SK-N-SH (cell line): ENCODE measurements around the gene FCMR. TPM values are rescaled to one million over a fixed set of nuclear protein-coding genes. Genes with fewer than 3 reads are reported as not detected.

Experiments
- CTCF ChIA-PET: fragments of 300-600, 350-600 bp; formaldehyde crosslinking; extraction: SDS; loops from one replicate; lab custom pipeline; 2021; lab: Yijun Ruan, JAX
- POLR2A ChIA-PET: fragments of 350-600 bp; sonication (Branson Sonifier 250); formaldehyde crosslinking; extraction: SDS; loops from one replicate; lab custom pipeline; 2020; ENCODE audit warnings: antibody characterized with exemption, inconsistent platforms; lab: Yijun Ruan, JAX
- DNase-seq: peaks from one replicate; pipeline ENCODE4 v3.0.0; 2012
- H2AFZ ChIP-seq: fragments of 200-600 bp; sonication (generic); 2 replicates; pipeline ENCODE4 v1.8.1; 2016; ENCODE audit warnings: antibody characterized with exemption, mild to moderate bottlenecking, low read depth
- H3F3A ChIP-seq: fragments of 200-600 bp; sonication (generic); replicated peaks from 2 replicates; pipeline ENCODE3; 2016; ENCODE audit warnings: antibody characterized with exemption, mild to moderate bottlenecking; ENCODE audit not compliant: insufficient read depth
- H3K27ac ChIP-seq, 2 experiments: fragments of 200-500 bp in 1 of 2; fragments of 200-600 bp in 1 of 2; sonication (Bioruptor generic) in 1 of 2; sonication (generic), shearing (Covaris generic) in 1 of 2; 2 replicates each; pipeline versions ENCODE4 v1.5.1 to v1.6.1; 2014 to 2016; ENCODE audit warnings: low read depth in 2 of 2, inconsistent platforms in 1 of 2, low read length in 1 of 2, mild to moderate bottlenecking in 1 of 2, mixed read lengths in 1 of 2
- H3K27me3 ChIP-seq: fragments of 200-600 bp; sonication (generic), shearing (Covaris generic); 2 replicates; pipeline ENCODE4 v1.6.1; 2016; ENCODE audit warnings: mixed run types; ENCODE audit not compliant: insufficient read depth
- H3K36me3 ChIP-seq, 2 experiments: fragments of 200-500 bp in 1 of 2; fragments of 200-600 bp in 1 of 2; sonication (Bioruptor generic) in 1 of 2; sonication (generic) in 1 of 2; replicated peaks in 1 of 2; 2 replicates each; pipeline versions ENCODE3 to v1.5.1; 2014 to 2016; ENCODE audit warnings: low read length in 1 of 2, mild to moderate bottlenecking in 1 of 2; ENCODE audit not compliant: insufficient read depth in 2 of 2, control insufficient read depth in 1 of 2
- H3K4me1 ChIP-seq, 2 experiments: fragments of 200-500 bp in 1 of 2; fragments of 200-600 bp in 1 of 2; sonication (Bioruptor generic) in 1 of 2; sonication (generic), shearing (Covaris generic) in 1 of 2; 2 replicates each; pipeline versions ENCODE4 v1.5.1 to v1.6.1; 2014 to 2016; ENCODE audit warnings: low read depth in 1 of 2, low read length in 1 of 2, mixed run types in 1 of 2; ENCODE audit not compliant: insufficient read depth in 2 of 2, control insufficient read depth in 1 of 2
- H3K4me2 ChIP-seq: fragments of 200-600 bp; sonication (generic), shearing (Covaris generic); 2 replicates; pipeline ENCODE4 v1.6.1; 2017; ENCODE audit warnings: mixed run types
- H3K4me3 ChIP-seq, 2 experiments: fragments of 200-500 bp in 1 of 2; fragments of 200-600 bp in 1 of 2; sonication (Bioruptor generic) in 1 of 2; sonication (generic), shearing (Covaris generic) in 1 of 2; 2 replicates each; pipeline versions ENCODE4 v1.5.1 to v1.8.1; 2014 to 2016; ENCODE audit warnings: low read depth in 2 of 2, inconsistent platforms in 1 of 2, low read length in 1 of 2, mild to moderate bottlenecking in 1 of 2, mixed read lengths in 1 of 2, moderate library complexity in 1 of 2
- H3K79me2 ChIP-seq: fragments of 200-600 bp; sonication (generic); 2 replicates; pipeline ENCODE4 v1.8.1; 2017; ENCODE audit warnings: mild to moderate bottlenecking; ENCODE audit not compliant: insufficient read depth
- H3K9ac ChIP-seq: fragments of 200-600 bp; sonication (generic); 2 replicates; pipeline ENCODE4 v1.6.1; 2017; ENCODE audit warnings: mixed run types
- H3K9me2 ChIP-seq: fragments of 200-600 bp; sonication (generic); 2 replicates; pipeline ENCODE4 v1.6.1; 2017; ENCODE audit warnings: mixed run types
- H3K9me3 ChIP-seq: fragments of 200-600 bp; sonication (generic); 2 replicates; pipeline ENCODE4 v1.6.1; 2017; ENCODE audit warnings: mixed run types, mild to moderate bottlenecking, moderate library complexity
- H4K20me1 ChIP-seq: fragments of 200-600 bp; sonication (generic); 2 replicates; pipeline ENCODE4 v1.6.1; 2017; ENCODE audit warnings: mild to moderate bottlenecking, mixed run types; ENCODE audit not compliant: insufficient read depth
- CHD2 ChIP-seq: fragments of 150-350 bp; IDR thresholded peaks from 2 replicates; pipeline ENCODE4 v1.6.1; 2018; ENCODE audit warnings: low read length; ENCODE audit not compliant: partially characterized antibody
- ELF1 ChIP-seq: IDR thresholded peaks from 2 replicates; pipeline ENCODE4 v1.4.0; 2012
- EZH2phosphoT487 ChIP-seq: fragments of 200-600 bp; sonication (generic); IDR thresholded peaks from 2 replicates; pipeline ENCODE4 v1.6.1; 2017; ENCODE audit warnings: low read depth, mixed run types, mild to moderate bottlenecking, antibody characterized with exemption, moderate library complexity, borderline replicate concordance
- FOSL2 ChIP-seq: IDR thresholded peaks from 2 replicates; pipeline ENCODE4 v1.4.0; 2012; ENCODE audit warnings: low read depth, mild to moderate bottlenecking, moderate library complexity, borderline replicate concordance
- FOXJ3 ChIP-seq: sonication (generic); formaldehyde crosslinking; IDR thresholded peaks from 2 replicates; pipeline ENCODE4 v1.5.1; 2020; ENCODE audit warnings: mild to moderate bottlenecking, missing genetic modification reagents
- GABPA ChIP-seq: IDR thresholded peaks from 2 replicates; pipeline ENCODE4 v1.4.0; 2012; ENCODE audit warnings: low read depth, mild to moderate bottlenecking
- GATA2 ChIP-seq: sonication (generic); formaldehyde crosslinking; IDR thresholded peaks from 2 replicates; pipeline ENCODE4 v1.5.0; 2020; ENCODE audit warnings: mild to moderate bottlenecking, missing genetic modification reagents
- IRF3 ChIP-seq: fragments of 150-350 bp; IDR thresholded peaks from 2 replicates; pipeline ENCODE4 v1.6.1; 2016; ENCODE audit warnings: mild to moderate bottlenecking, low read depth, low read length
- JUND ChIP-seq: IDR thresholded peaks from 2 replicates; pipeline ENCODE4 v1.4.0; 2012
- MAX ChIP-seq: IDR thresholded peaks from 2 replicates; pipeline ENCODE4 v1.4.0; 2012; ENCODE audit warnings: low read depth
- MXI1 ChIP-seq: IDR thresholded peaks from 2 replicates; pipeline ENCODE4 v1.6.1; 2012; ENCODE audit warnings: mild to moderate bottlenecking, low read depth, low read length, improper control_type of control experiment
- NFIC ChIP-seq: IDR thresholded peaks from 2 replicates; pipeline ENCODE4 v1.4.0; 2012; ENCODE audit warnings: borderline replicate concordance
- NRF1 ChIP-seq: IDR thresholded peaks from 2 replicates; pipeline ENCODE4 v1.6.1; 2012; ENCODE audit warnings: low read depth, mild to moderate bottlenecking, low read length
- PBX3 ChIP-seq: IDR thresholded peaks from 2 replicates; pipeline ENCODE4; 2012
- RAD21 ChIP-seq: IDR thresholded peaks from 2 replicates; pipeline ENCODE4 v1.6.1; 2012; ENCODE audit warnings: mild to moderate bottlenecking, low read length
- RCOR1 ChIP-seq: fragments of 150-350 bp; IDR thresholded peaks from 2 replicates; pipeline ENCODE4 v1.6.1; 2017; ENCODE audit warnings: antibody characterized with exemption, low read length
- RXRA ChIP-seq: IDR thresholded peaks from 2 replicates; pipeline ENCODE4 v1.4.0; 2012; ENCODE audit warnings: low read depth, mild to moderate bottlenecking, borderline replicate concordance
- SMC3 ChIP-seq: IDR thresholded peaks from 2 replicates; pipeline ENCODE4 v1.6.1; 2012; ENCODE audit warnings: low read depth, low read length, improper control_type of control experiment
- TAF1 ChIP-seq: IDR thresholded peaks from 2 replicates; pipeline ENCODE4 v1.6.1; 2012; ENCODE audit warnings: low read depth, mild to moderate bottlenecking, low read length, moderate library complexity, borderline replicate concordance
- USF2 ChIP-seq: fragments of 150-350 bp; IDR thresholded peaks from 2 replicates; pipeline ENCODE4 v1.6.1; 2017; ENCODE audit warnings: antibody characterized with exemption, low read length, low read depth, borderline replicate concordance
- WGBS: methylation state at CpG from one replicate; pipeline ENCODE4 v1.1.6; 2017; ENCODE audit warnings: low lambda C conversion rate; 5-methylcytosine and 5-hydroxymethylcytosine counted together
- polyA plus RNA-seq, 3 experiments: library from polyadenylated mRNA; depleted of rRNA; stranded (reverse); fragments of >200 nt; gene quantifications; 2 replicates each; pipeline ENCODE4 v1.2.3, GENCODE V29; 2012

Gene FCMR
- polyA plus RNA-seq, 1 of the 3 experiments (the other 2 are of a cell fraction), result 0.15 TPM

DNA sequence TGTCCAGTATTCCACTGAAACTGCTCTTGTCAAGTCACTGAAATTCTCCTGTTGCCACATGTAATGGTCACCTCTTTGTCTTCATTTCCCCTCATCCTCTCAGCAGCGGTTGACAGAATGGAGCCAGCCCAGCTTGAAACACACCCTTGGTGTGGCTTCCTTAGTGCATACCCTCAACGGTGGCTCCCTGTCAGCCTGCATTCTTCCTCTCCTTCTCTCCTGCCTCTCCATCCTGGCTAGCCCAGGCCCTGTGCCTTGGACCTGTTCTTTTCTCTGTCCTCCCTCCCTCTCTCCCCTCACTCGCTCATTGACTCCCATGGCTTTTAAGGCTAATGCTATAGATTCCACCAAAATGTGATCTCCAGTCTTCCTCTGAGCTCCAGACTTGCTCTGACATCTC lies 3.7 kb downstream of the FCMR start:
- Histone ChIP-seq H3K4me1 (no peaks in the 10 kb centered on the region), H3K9ac (no peak overlapping the region), H3F3A (no peaks in the 10 kb centered on the region), H3K4me3 (no peak overlapping the region), H3K36me3 (no peaks in the 10 kb centered on the region), H3K27me3 (peaks cover 37% of the 10 kb centered on the region), H3K27ac (no peak overlapping the region), H4K20me1 (no peaks in the 10 kb centered on the region), H3K79me2 (no peaks in the 10 kb centered on the region), H3K9me2 (no peaks in the 10 kb centered on the region), H3K9me3 (no peaks in the 10 kb centered on the region), H3K4me2 (no peak overlapping the region), H2AFZ (no peak overlapping the region)
- POLR2A ChIA-PET, result no interaction called here
- DNase-seq, result no peak
- 55% methylated on average over 3 of the region's 3 CpGs for WGBS
- TF ChIP-seq CHD2 (no peak), NFIC (no peak), RAD21 (no peak), RXRA (no peak), TAF1 (no peak), FOSL2 (no peak), USF2 (no peak), RCOR1 (no peak), MXI1 (no peak), MAX (no peak), NRF1 (no peak), EZH2phosphoT487 (no peak), JUND (no peak), FOXJ3 (no peak)
- CTCF ChIA-PET, result interaction anchor here (0.7 to 9.4 kb wide), 8 partner anchors 21 to 287 kb away, joined by 3 to 380 read pairs (median 3); partner anchors contain the start of gene IL20

DNA sequence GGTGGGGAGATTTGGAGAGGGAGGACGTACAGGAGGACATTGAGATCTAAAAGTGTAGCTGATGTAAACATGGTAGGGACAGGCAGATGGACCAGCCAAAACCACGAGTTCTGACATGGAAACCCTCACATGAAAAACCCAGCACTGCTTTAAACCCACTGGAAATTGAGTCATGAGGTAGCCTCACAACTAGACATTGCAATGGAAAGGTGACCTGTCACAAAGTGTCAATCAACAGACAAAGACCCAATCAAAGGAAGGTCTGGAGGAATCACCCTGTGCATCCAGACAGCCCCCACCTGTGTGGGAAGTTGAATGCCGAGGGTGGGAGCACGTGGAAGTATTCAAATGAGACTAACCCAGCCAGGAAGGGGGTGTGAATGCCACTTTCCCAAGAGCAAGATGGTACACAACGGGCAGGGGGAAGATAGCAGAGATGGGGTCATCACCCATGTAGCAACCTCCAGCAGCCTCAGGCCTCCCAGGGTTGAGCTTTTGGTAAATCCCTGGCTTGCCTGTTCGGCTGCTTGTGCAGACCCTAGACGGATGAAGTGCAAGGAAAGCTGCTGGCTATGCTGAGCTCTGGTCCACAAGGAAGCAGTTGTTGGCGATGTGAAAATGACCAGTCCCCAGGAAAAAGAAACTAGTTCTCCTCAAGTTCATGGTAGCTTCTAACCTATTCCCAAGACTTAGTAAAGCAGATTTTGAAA lies 5.6 kb downstream of the FCMR start:
- Histone ChIP-seq H3F3A (no peaks in the 10 kb centered on the region), H3K36me3 (no peaks in the 10 kb centered on the region), H3K4me2 (no peak overlapping the region), H3K27ac (no peak overlapping the region), H4K20me1 (no peaks in the 10 kb centered on the region), H3K9me2 (no peaks in the 10 kb centered on the region), H3K9me3 (no peaks in the 10 kb centered on the region), H2AFZ (no peak overlapping the region), H3K9ac (no peak overlapping the region), H3K27me3 (peaks cover 42% of the 10 kb centered on the region), H3K79me2 (no peaks in the 10 kb centered on the region), H3K4me3 (no peak overlapping the region), H3K4me1 (no peaks in the 10 kb centered on the region)
- 53% methylated on average over 8 of the region's 8 CpGs for WGBS
- TF ChIP-seq SMC3 (no peak), RAD21 (no peak), ELF1 (no peak), IRF3 (no peak), GATA2 (CRISPR knock-in tag) (no peak), TAF1 (no peak), PBX3 (no peak), JUND (no peak), MXI1 (no peak), RCOR1 (no peak), GABPA (no peak), NRF1 (no peak)
- CTCF ChIA-PET, result interaction anchor here (0.8 to 9.4 kb wide), 3 partner anchors 66 to 210 kb away, joined by 3 to 380 read pairs (median 4); no protein-coding TSS in a partner anchor
- DNase-seq, result no peak
- POLR2A ChIA-PET, result no interaction called here
